GM23248 (cell line): Measurements from ENCODE around the gene STAC.

Experiments used
- EZH2 ChIP-seq: fragments of 200-600 bp; sonication (generic); IDR thresholded peaks from 2 replicates; pipeline ENCODE4 v1.6.1; 2018; ENCODE audit warnings: antibody characterized with exemption, mild to moderate bottlenecking; ENCODE audit not compliant: insufficient read depth, poor library complexity, severe bottlenecking
- EZH2phosphoT487 ChIP-seq: fragments of 200-600 bp; sonication (generic); IDR thresholded peaks from 2 replicates; pipeline ENCODE4 v1.6.1; 2018; ENCODE audit warnings: antibody characterized with exemption, moderate library complexity, mild to moderate bottlenecking, low read depth; ENCODE audit not compliant: insufficient read depth

DNA sequence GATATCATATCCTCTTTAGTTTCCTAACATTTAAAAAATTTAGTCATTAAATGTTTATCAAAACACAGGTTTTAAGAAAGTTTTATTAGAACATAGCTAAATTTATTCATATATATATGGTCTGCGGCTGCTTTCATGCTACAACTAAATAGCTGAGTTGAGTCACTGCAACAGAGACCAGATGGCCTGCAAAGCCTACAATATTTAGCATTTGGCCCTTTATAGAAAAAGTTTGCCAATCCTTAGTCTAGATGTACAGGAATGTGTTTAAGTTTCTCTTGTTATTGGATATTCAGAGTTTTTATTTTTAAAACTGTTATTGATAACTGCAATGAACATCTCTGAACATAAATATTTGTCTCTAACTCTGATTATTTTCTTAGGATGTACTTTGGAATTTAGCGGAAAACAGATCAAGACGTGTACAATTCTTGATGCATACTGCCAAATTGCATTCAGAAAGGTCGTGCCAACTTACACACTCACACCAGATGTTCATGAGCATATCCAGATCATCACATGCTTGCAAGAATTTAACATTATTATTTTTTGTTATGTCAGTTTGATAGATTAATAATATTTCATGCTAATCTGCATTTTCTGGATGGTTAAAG, 157.9 kb downstream of the STAC start:
- no peak for TF ChIP-seq EZH2
- TF ChIP-seq EZH2phosphoT487 = no peak
